ENCODE results near the gene P2RY8. TPM values are rescaled to one million over a fixed set of nuclear protein-coding genes. Genes with fewer than 3 reads are reported as not detected.
A peak's percentile ranks its signal among the peaks of the same experiment; 100 is the strongest.

P2RY8 gene
- total RNA-seq, 1 donor from 2014 or later: 3.4 TPM

GRCh38 chrX:1465286-1466231 lies 71.4 kb downstream of the P2RY8 start:
- DNase-seq (ENCODE audit: low spot score): peak; percentile 40

- DNase-seq (ENCODE audit: low spot score): no peak
These were observed 72.1 kb downstream of the P2RY8 start for GRCh38 chrX:1464971-1465285.

GRCh38 chrX:1464041-1464970 lies 72.7 kb downstream of the P2RY8 start:
- DNase-seq (ENCODE audit: low spot score): peak; percentile 31

GRCh38 chrX:1463581-1463980 lies 73.4 kb downstream of the P2RY8 start:
- peak; percentile 7 for DNase-seq (ENCODE audit: low spot score)

- DNase-seq (ENCODE audit: low spot score): peak; percentile 37
These were observed 74.3 kb downstream of the P2RY8 start for GRCh38 chrX:1462596-1463251.

- DNase-seq (ENCODE audit: low spot score): no peak
These were observed 74.9 kb downstream of the P2RY8 start for GRCh38 chrX:1462110-1462509.

- DNase-seq (ENCODE audit: low spot score): peak; percentile 15
These were observed 81.1 kb downstream of the P2RY8 start for GRCh38 chrX:1455948-1456280.

GRCh38 chrX:1453951-1454785 lies 82.8 kb downstream of the P2RY8 start:
- peak; percentile 89 for DNase-seq (ENCODE audit: low spot score)

- no peak for DNase-seq (ENCODE audit: low spot score)
These were observed 83.6 kb downstream of the P2RY8 start for GRCh38 chrX:1453395-1453783.

- DNase-seq (ENCODE audit: low spot score): peak; percentile 100
These were observed 84.2 kb downstream of the P2RY8 start, which contains the start of gene ASMTL for GRCh38 chrX:1452516-1453394. Gene ASMTL, minus strand, starts transcription at chrX:1452909. Its CDS starts 69 bp downstream, at chrX:1452840.

GRCh38 chrX:1451661-1452515 lies 85.1 kb downstream of the P2RY8 start:
- peak; percentile 60 for DNase-seq (ENCODE audit: low spot score)

GRCh38 chrX:1451251-1451660 lies 85.7 kb downstream of the P2RY8 start:
- peak; percentile 51 for DNase-seq (ENCODE audit: low spot score)

- peak; percentile 50 for DNase-seq (ENCODE audit: low spot score)
These were observed 86.4 kb downstream of the P2RY8 start for GRCh38 chrX:1450361-1451161.

- DNase-seq (ENCODE audit: low spot score): peak; percentile 13
These were observed 87.2 kb downstream of the P2RY8 start for GRCh38 chrX:1449823-1450149.

- peak; percentile 38 for DNase-seq (ENCODE audit: low spot score)
These were observed 87.8 kb downstream of the P2RY8 start for GRCh38 chrX:1449036-1449822.

GRCh38 chrX:1448573-1449001 lies 88.4 kb downstream of the P2RY8 start:
- DNase-seq (ENCODE audit: low spot score): peak; percentile 24

GRCh38 chrX:1447969-1448572 lies 88.9 kb downstream of the P2RY8 start:
- peak; percentile 29 for DNase-seq (ENCODE audit: low spot score)
